Putamen (tissue), 1 donor: ENCODE results near the gene COTL1.

Experiments used
- DNase-seq: peaks from one replicate; pipeline ENCODE4 v3.0.0-alpha.2; 2016; ENCODE audit warnings: low spot score

COTL1 gene

DNA sequence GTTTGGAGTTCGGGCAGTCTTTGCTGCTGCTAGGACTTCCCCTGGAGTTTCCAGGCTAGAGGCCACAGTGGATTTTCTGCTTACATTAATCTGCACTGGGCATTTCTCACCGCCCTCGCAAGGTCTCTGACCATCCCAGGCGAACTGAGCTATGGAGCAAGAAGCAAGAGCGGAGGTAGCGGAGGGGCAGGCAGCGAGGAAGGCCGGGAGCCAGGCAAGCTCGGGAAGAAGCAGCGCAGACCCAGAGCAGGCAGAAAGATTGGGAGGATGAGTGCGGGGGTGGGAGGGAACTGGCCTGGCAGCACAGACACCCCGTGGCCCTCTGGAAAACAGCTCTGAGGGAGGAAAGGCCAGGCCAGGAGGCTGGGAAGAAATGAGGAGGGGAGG is 3.8 kb downstream of the COTL1 start:
- DNase-seq: no peak

- DNase-seq: no peak
Measured at GRCh38 chr16:84613408-84614072, 4.3 kb downstream of the COTL1 start.

GRCh38 chr16:84612686-84613085 is 5.2 kb downstream of the COTL1 start:
- no peak for DNase-seq

DNA sequence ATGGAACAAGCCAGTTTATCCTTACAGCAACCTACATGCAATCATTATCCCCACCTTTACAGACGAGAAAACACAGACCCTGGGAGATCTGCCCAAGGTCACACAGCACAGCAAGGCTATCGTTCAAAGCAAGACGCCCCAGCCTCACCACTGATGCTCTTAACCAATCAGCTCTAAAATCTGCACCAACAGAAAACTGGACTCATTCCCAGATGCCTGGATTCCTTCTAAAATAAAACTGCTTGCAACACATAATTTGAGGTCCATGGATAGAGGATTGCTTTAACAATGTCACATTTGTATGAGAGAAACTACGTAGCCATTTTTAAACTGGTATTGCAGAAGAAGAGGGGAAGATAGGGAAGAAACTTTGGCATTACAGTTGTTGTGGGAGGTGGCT is 6.8 kb downstream of the COTL1 start:
- DNase-seq: no peak

DNA sequence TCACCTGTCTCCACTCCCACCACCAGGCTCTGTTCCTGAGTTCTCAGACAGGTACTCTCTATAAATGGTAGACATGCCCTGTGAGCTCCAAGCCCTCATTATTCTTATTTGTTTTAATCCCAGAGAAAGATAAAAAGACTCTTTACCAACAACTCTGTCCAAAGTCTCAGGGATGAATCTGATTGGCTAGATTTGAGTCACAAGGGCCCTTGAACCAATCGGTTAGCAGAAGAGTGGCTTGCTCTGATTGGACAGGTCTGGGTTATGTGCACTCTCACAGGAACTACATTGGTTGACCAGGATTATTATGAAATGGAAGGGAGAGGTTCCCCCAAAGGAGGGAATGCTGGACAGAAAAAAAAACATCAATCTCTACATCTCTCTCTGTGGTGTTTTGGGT is 7.5 kb downstream of the COTL1 start:
- no peak for DNase-seq

GRCh38 chr16:84609563-84610177 is 8.2 kb downstream of the COTL1 start:
- no peak for DNase-seq

DNA sequence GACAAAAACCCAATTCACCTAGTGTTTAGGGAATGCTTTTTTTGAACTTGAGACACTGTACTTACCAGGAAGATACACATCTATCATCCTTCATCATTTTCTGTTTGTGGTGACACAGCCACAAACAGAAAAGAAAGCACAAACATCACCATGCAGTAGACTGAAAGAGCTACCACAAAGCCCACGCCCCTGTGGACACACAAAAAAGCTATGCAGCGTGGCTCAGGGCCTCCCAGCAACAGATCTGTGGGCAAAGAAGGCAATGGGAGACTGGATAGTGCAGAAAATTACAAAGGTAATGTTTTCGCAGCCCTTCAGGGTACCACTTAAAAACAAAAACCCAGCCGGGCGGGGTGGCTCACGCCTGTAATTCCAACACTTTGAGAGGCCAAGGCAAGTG is 9.6 kb downstream of the COTL1 start:
- no peak for DNase-seq

DNA sequence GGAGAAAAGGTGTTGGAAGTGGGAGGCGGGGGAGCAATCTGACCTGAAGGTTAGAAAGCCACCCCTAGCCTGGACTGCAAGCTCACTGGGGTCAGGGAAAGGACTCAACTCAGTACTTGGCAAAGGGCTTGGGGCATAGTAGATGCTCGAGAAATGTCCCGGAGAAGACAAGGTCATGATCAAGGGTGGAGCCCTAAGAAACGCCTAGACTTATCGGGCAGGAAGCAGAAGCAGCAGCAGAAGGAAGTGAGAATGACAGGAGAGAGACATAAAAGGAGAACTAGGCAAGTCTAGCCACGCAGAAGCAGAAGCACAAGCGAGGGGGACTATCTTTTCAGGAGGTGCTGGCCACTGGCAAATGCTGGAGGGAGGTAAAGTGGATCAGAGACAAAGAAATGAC is 10.2 kb downstream of the COTL1 start:
- DNase-seq: no peak

GRCh38 chr16:84607061-84607460 is 10.8 kb downstream of the COTL1 start:
- DNase-seq: no peak

- DNase-seq: no peak
Measured at GRCh38 chr16:84606081-84606875, 11.6 kb downstream of the COTL1 start.

DNA sequence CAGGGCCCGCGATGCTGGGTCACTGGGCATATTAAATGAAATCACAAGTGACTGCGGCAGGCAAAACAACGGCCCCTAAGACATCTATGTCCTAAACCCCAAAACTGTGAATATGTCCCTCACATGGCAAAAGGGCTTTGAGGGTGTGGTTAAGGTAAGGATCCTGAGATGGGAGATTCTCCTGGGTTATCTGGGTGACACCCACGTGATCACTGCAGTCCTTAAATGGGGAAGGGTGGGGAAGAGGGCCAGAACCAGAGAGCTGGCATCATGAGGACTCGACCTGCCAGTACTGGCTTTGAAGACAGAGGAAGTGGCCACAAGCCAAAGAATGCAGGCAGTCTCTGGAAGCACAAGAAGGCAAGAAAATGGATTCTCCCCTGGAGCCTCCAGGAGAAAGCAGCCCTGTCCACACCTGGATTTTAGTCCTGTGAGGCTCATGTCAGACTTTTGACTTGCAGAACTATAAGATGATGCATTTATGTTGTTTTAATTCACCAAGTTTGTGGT is 12.5 kb downstream of the COTL1 start:
- no peak for DNase-seq

- DNase-seq: no peak
Measured at GRCh38 chr16:84604477-84605013, 13.3 kb downstream of the COTL1 start.

- DNase-seq: no peak
Measured at GRCh38 chr16:84603940-84604339, 13.9 kb downstream of the COTL1 start.

- DNase-seq: no peak
Measured at GRCh38 chr16:84603140-84603816, 14.6 kb downstream of the COTL1 start.

GRCh38 chr16:84600343-84601229 is 17.3 kb downstream of the COTL1 start:
- no peak for DNase-seq

DNA sequence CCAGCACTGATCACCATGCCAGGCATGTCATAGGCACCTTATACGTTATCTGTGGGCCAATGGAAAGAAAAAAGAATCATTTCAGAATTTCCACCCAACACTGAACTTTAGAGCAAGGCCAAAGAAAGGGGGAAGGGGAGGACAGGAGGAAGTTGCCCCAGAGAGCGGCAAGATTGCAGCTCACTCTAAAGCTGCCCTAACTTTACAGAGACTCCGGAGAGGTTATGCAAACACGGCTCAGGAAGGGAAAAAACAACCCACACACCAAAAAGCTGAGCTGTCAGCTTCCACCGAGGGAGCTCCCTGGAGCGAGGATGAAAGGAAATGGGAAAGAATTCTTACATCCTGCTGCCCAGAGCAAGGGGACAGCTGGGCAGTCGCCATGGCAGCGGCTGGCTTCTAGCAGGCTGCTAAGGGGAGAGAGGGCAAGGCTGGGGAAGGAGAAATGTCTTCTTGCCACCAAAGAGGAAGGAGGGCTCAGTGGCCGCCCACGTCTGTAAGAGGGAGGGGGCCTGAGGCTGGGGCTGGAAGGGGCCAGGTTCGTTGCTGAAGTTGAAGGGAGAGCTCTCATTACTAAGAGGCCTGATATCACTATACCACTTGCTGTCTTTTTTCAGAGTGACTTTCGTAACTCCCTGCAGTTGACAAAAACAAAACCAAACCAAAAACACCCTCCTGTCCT is 18.2 kb downstream of the COTL1 start:
- peak; percentile 62 for DNase-seq

- no peak for DNase-seq
Measured at GRCh38 chr16:84598360-84598759, 19.5 kb downstream of the COTL1 start.

GRCh38 chr16:84597931-84598351 is 19.9 kb downstream of the COTL1 start:
- DNase-seq: no peak

DNA sequence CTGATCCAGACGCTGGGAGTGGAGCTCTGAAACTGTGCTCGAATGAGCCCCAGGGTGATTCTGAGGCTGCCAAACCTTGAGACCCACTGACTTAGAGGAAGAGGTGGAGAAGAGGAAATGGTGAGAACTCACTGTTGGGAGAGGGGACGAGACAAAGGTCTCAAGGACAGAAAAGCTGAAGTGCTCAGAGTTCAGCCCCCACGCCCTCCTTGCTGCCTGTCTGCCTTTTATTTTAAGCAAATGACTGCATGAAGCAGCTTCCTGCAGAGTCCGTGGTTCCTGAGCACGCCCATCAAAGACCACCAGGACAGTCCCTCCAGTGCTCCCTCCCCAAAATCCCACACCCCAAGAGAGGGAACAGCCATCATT is 20.4 kb downstream of the COTL1 start:
- no peak for DNase-seq

GRCh38 chr16:84596801-84597527 is 20.9 kb downstream of the COTL1 start:
- DNase-seq: no peak
